Endothelial cell of umbilical vein (primary cell): ENCODE results near the gene PMFBP1.

ENCODE experiments used
- CTCF ChIP-seq, 2 donors: IDR thresholded peaks; 1 replicate in 1 of 2; 2 replicates in 1 of 2; pipeline ENCODE4 v1.5.1; 2011; ENCODE audit warnings: low read length in 2 of 2, mild to moderate bottlenecking in 2 of 2, moderate library complexity in 2 of 2, control low read depth in 1 of 2, inconsistent platforms in 1 of 2, low read depth in 1 of 2; ENCODE audit not compliant: insufficient read depth in 1 of 2; ENCODE audit errors: extremely low read depth in 1 of 2
- POLR2A ChIP-seq: IDR thresholded peaks from 2 replicates; pipeline ENCODE4 v1.6.1; 2012; ENCODE audit warnings: low read depth, mild to moderate bottlenecking, control low read depth, low read length

- TF ChIP-seq CTCF (IDR thresholded peaks at IDR 0.05; ENCODE audit: extremely low read depth in 1 of 2, insufficient read depth in 1 of 2, low read depth in 1 of 2, low read length in 2 of 2) (no peak), POLR2A (no peak)
These were observed 87.5 kb downstream of the PMFBP1 start for GRCh38 chr16:72084445-72084844.
